ENCODE results near the gene RPL3. TPM values are rescaled to one million over a fixed set of nuclear protein-coding genes. Genes with fewer than 3 reads are reported as not detected.

RPL3 gene
- total RNA-seq (1,000 to 10,000 TPM; 1,469 to 1,615 TPM), polyA plus RNA-seq (1,000 to 10,000 TPM; 2,999 to 4,700 TPM)
- long read RNA-seq, donor 1, transcript RPL3-201 (10 exons, 1,442 nt), result major isoform, 10,194 of 11,132 reads
- long read RNA-seq, donor 1, transcript RPL3-202 (9 exons, 1,289 nt), result minor isoform, 550 of 11,132 reads
- long read RNA-seq, donor 1, partial matches to known transcripts, result 99 of 11,132 reads
- long read RNA-seq, donor 1, other reads (novel, unspliced or antisense), result 288 of 11,132 reads
- long read RNA-seq, donor 2, transcript RPL3-201 (10 exons, 1,442 nt), result major isoform, 1,688 of 1,841 reads
- long read RNA-seq, donor 2, transcript RPL3-202 (9 exons, 1,289 nt), result minor isoform, 64 of 1,841 reads
- long read RNA-seq, donor 2, partial matches to known transcripts, result 54 of 1,841 reads
- long read RNA-seq, donor 2, other reads (novel, unspliced or antisense), result 35 of 1,841 reads

DNA sequence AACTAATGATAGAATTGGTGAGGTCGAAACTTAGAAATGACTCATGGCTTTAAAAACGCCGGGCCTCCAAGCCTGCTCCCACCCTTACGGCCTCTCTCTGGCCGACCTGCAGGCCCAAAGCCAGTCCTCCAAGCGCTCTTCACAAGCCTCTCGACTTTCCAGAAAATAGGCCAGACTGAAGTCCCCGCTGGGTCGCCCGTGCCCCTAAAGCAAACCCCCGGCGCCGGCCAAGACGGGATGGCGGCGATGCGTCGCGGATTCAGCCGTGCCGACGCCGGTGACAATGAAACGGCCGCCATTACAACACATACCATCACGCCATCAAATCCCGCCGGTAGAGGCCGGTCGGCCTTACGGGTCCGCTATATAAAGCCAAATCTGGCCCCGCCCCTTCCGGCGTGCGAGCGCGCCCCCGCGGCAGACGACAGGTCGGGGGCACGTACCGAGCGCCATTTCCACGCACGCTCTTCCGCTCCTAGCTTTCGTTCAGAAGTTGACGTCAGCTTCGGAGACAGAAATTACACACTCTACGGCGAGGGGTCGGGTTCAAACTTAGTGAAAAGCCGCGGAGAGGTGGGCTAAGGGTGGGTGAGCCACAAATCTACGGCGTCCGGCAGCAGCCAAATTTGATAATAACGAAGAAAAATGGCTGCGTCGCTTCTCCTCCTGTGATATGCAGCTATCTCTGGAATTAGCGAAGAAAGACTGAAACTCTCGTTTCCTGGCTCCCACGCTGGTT lies at the start of gene RPL3:
RPL3 (minus strand) TSS at position 340 of the 739 bp plus-strand sequence; CDS start at position 314, 26 bp downstream.
- Histone ChIP-seq H3K4me1 (ENCODE audit: control insufficient read depth in 1 of 2, insufficient read depth in 2 of 2, low read length in 2 of 2) (no peaks in the 10 kb centered on the region), H3K9me3 (ENCODE audit: control insufficient read depth, low read length) (no peaks in the 10 kb centered on the region), H3K36me3 (ENCODE audit: control insufficient read depth in 1 of 2, insufficient read depth in 2 of 2, low read length in 1 of 2) (peaks cover 0 to 11% of the 10 kb centered on the region in 2 donors), H3K27me3 (ENCODE audit: control insufficient read depth in 1 of 2, insufficient read depth in 2 of 2, low read length in 1 of 2) (no peaks in the 10 kb centered on the region), H3K27ac (ENCODE audit: low read depth in 1 of 2, low read length in 2 of 2) (peak within 1 kb of the TSS; percentile 57 to 94), H3K4me3 (ENCODE audit: low read length in 2 of 2) (peak within 1 kb of the TSS; percentile 50 to 89)
- 0% methylated on average over 65 of the region's 65 CpGs for WGBS, 2 donors
- ATAC-seq (ENCODE audit: low FRiP score) (peak; percentile 97), DNase-seq (peak; percentile 97 to 99)
- intact Hi-C loops (cut with DNase I), result loop anchor here (1.0 to 10.0 kb wide), 4 partner anchors 167 to 445 kb away; partner anchors contain the start of genes CBX6 (in 2 of the 2), ATF4 (in 1 of the 2), CBX7 (in 1 of the 2) and RPS19BP1 (in 1 of the 2)

DNA sequence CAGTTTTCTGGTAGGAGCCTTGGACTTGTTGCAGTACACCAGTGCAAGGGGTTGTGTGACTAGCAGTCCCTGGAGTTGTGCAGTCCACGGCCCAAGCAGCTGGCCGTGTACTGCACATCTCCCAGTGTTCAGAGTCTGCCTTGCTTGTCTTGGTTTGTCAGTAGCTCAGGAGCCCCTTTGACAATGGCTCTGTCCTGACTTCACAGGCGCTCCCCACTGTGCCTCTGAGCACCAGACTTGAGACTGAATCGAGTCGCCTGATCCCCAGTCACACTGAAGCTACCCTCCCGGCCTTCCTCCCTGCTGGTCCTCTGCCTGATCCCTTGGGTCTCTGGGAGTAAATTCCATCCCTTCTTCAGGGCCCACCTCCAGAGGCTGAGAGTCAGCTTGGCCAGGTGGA lies 49.8 kb upstream of the RPL3 start:
- Histone ChIP-seq H3K36me3 (ENCODE audit: control insufficient read depth in 1 of 2, insufficient read depth in 2 of 2, low read length in 1 of 2) (no peaks in the 10 kb centered on the region), H3K4me3 (ENCODE audit: low read length in 2 of 2) (no peak overlapping the region), H3K4me1 (ENCODE audit: control insufficient read depth in 1 of 2, insufficient read depth in 2 of 2, low read length in 2 of 2) (no peaks in the 10 kb centered on the region), H3K27ac (ENCODE audit: low read depth in 1 of 2, low read length in 2 of 2) (no peak overlapping the region), H3K9me3 (ENCODE audit: control insufficient read depth, low read length) (no peaks in the 10 kb centered on the region), H3K27me3 (ENCODE audit: control insufficient read depth in 1 of 2, insufficient read depth in 2 of 2, low read length in 1 of 2) (no peaks in the 10 kb centered on the region)
- no peak for DNase-seq
- intact Hi-C loops (cut with DNase I), result no loop called here
- 87% methylated on average over 6 of the region's 6 CpGs for WGBS, 2 donors
- no peak for ATAC-seq (ENCODE audit: low FRiP score)

DNA sequence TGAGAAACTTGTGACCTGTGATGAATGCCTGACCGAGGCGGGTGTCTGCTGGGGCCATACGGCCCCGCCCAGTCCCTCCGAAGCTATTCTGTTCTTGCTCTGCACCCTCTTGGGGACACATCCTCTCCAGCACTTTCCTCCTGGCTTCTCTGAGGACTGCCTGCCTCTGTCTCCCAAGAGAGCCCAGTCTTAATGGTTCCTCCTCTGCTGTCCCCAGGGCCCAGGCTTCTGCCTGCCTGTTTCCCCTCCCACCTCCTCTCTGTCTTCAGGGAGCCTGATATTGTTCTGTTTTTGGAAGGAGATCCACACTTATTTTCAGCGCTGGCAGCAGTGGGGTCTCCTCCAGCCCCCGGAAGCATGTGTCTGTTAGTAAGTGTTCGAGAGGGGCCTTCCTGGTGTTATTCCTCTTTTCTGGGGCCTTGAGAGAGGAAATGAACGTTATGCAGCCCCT lies 49.1 kb upstream of the RPL3 start:
- Histone ChIP-seq H3K27me3 (ENCODE audit: control insufficient read depth in 1 of 2, insufficient read depth in 2 of 2, low read length in 1 of 2) (no peaks in the 10 kb centered on the region), H3K4me3 (ENCODE audit: low read length in 2 of 2) (no peak overlapping the region), H3K27ac (ENCODE audit: low read depth in 1 of 2, low read length in 2 of 2) (no peak overlapping the region), H3K9me3 (ENCODE audit: control insufficient read depth, low read length) (no peaks in the 10 kb centered on the region), H3K4me1 (ENCODE audit: control insufficient read depth in 1 of 2, insufficient read depth in 2 of 2, low read length in 2 of 2) (no peaks in the 10 kb centered on the region), H3K36me3 (ENCODE audit: control insufficient read depth in 1 of 2, insufficient read depth in 2 of 2, low read length in 1 of 2) (no peaks in the 10 kb centered on the region)
- intact Hi-C loops (cut with DNase I), result no loop called here
- DNase-seq (no peak), ATAC-seq (ENCODE audit: low FRiP score) (no peak)
- WGBS, 2 donors, result 78 to 79% methylated on average over 9 of the region's 9 CpGs

DNA sequence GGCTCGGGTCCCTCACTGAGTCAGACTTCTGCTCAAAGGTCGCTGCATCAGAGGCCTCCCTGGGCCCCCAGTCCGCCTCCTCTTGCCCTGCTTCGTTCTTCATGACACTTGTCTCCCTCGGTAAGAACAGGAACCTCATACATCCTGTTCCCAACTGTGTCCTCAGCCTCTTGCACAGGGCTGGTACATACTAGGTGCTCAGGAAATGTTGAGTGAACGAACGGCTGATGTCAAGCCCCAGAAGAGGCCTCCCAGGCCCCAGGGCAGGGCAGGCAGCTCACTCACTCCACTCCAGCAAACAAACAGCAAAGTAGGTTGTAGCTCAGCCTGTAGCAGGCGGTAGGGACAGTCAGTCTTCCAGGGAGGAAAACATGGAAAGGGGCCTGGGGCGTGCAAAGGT lies 47.6 kb upstream of the RPL3 start:
- H3K9me3 ChIP-seq (ENCODE audit: control insufficient read depth, low read length), result no peaks in the 10 kb centered on the region
- WGBS, 2 donors, result 88 to 92% methylated on average over 9 of the region's 9 CpGs
- H3K4me3 ChIP-seq (ENCODE audit: low read length in 2 of 2), result no peak overlapping the region
- no peaks in the 10 kb centered on the region for H3K36me3 ChIP-seq (ENCODE audit: control insufficient read depth in 1 of 2, insufficient read depth in 2 of 2, low read length in 1 of 2)
- no peak overlapping the region for H3K27ac ChIP-seq (ENCODE audit: low read depth in 1 of 2, low read length in 2 of 2)
- intact Hi-C loops (cut with DNase I), result no loop called here
- DNase-seq (no peak), ATAC-seq (ENCODE audit: low FRiP score) (no peak)
- H3K27me3 ChIP-seq (ENCODE audit: control insufficient read depth in 1 of 2, insufficient read depth in 2 of 2, low read length in 1 of 2), result no peaks in the 10 kb centered on the region
- H3K4me1 ChIP-seq (ENCODE audit: control insufficient read depth in 1 of 2, insufficient read depth in 2 of 2, low read length in 2 of 2), result no peaks in the 10 kb centered on the region

DNA sequence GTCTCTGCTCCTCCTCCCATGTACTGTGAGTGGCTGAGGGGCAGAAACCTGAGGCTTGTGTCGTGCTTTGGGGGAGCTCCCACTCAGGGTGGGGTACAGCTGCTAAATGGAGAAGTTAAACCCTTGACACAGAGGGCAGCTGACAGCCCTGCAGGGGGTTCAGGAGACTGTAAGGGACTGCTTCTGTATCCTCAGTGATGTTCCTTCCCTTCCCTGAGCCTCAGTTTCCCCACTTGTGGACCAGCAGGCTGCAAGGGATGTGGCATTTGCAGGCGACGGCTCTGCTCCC lies 46.0 kb upstream of the RPL3 start:
- Histone ChIP-seq H3K9me3 (ENCODE audit: control insufficient read depth, low read length) (no peaks in the 10 kb centered on the region), H3K4me1 (ENCODE audit: control insufficient read depth in 1 of 2, insufficient read depth in 2 of 2, low read length in 2 of 2) (no peaks in the 10 kb centered on the region), H3K4me3 (ENCODE audit: low read length in 2 of 2) (no peak overlapping the region), H3K27ac (ENCODE audit: low read depth in 1 of 2, low read length in 2 of 2) (no peak overlapping the region), H3K27me3 (ENCODE audit: control insufficient read depth in 1 of 2, insufficient read depth in 2 of 2, low read length in 1 of 2) (no peaks in the 10 kb centered on the region), H3K36me3 (ENCODE audit: control insufficient read depth in 1 of 2, insufficient read depth in 2 of 2, low read length in 1 of 2) (no peaks in the 10 kb centered on the region)
- intact Hi-C loops (cut with DNase I), result no loop called here
- ATAC-seq (ENCODE audit: low FRiP score), result no peak
- no peak for DNase-seq
- 89 to 100% methylated on average over 3 of the region's 3 CpGs for WGBS, 2 donors

DNA sequence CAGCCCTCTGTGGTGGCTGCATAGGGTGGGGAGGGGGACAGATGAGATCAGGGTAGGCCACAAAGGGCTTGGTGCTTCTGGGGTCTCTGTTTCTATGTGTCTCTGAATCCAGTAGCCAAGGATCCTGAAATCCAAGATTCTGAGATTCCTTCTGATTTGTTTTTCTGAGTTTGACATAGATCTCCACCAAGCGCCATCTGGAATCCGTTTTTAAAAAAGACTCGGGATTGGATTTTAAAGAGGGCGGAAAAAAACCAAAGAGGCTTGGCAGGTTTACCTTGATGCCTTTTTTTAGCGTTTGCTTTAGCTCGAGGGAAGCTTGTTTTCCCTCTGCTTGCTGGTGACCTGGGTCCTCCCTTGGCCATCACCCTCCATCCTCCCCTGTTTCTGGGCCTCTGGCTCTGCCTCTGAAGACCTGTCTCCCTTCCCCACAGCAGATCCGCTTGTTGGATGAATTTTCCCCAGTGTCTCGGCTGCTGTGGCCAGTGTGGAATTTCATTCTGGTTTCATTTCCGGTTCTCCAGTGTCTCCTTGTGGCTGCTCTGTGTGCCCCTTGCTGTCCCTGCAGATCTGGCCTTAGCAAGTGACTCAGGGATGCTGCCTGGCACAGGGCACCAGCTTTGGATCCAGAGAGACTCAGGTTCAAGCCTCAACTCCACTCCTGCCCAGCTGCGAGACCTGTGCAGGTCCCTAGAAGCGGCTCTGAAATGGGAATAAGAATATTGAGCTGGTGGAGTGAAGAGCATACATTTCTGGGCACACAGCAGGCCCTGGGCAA lies 45.5 kb upstream of the RPL3 start:
- ATAC-seq (ENCODE audit: low FRiP score) (no peak), DNase-seq (no peak)
- no peak overlapping the region for H3K27ac ChIP-seq (ENCODE audit: low read depth in 1 of 2, low read length in 2 of 2)
- no peaks in the 10 kb centered on the region for H3K27me3 ChIP-seq (ENCODE audit: control insufficient read depth in 1 of 2, insufficient read depth in 2 of 2, low read length in 1 of 2)
- no peak overlapping the region for H3K4me3 ChIP-seq (ENCODE audit: low read length in 2 of 2)
- 65 to 72% methylated on average over 11 of the region's 11 CpGs for WGBS, 2 donors
- no peaks in the 10 kb centered on the region for H3K9me3 ChIP-seq (ENCODE audit: control insufficient read depth, low read length)
- no peaks in the 10 kb centered on the region for H3K4me1 ChIP-seq (ENCODE audit: control insufficient read depth in 1 of 2, insufficient read depth in 2 of 2, low read length in 2 of 2)
- intact Hi-C loops (cut with DNase I), result no loop called here
- H3K36me3 ChIP-seq (ENCODE audit: control insufficient read depth in 1 of 2, insufficient read depth in 2 of 2, low read length in 1 of 2), result no peaks in the 10 kb centered on the region

DNA sequence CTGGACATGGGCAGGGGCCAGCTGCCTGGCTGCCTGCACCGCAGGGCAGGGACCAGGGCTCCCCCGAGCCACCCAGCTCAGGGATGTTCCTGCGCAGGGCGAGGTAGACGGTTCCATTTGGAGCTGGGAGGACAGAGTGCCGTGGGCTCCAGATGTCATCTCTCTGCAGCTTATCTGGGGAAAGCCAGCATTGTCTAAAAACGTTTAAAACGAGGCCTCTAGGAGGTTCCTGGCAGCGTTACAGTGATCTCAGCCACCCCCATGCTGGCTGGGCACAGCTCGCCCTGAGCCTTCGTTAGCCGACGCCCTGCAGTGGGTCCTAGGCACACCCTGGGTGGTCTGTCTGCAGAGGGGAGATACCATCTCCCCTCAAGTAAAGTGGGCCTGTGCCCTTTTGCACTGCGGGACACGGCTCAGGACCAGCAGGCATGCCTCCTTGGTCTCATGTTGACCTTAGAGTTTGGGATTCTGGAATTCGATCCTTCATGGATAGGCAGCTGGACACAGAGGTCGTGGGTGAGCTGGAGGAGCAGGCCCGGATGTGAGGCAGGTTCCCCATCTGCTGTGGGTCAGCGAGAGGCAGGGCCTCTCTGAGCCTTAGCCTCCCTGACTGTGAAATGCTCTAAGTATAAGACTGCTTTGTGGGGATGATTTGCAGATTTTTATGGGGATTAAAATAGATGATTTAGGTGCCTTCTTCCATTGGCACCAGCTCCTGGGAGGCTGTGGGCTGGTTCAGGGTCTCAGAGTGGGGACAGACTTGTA lies 44.5 kb upstream of the RPL3 start:
- WGBS, 2 donors, result 66 to 73% methylated on average over 19 of the region's 19 CpGs
- ATAC-seq (ENCODE audit: low FRiP score), result no peak
- no peaks in the 10 kb centered on the region for H3K9me3 ChIP-seq (ENCODE audit: control insufficient read depth, low read length)
- no peaks in the 10 kb centered on the region for H3K4me1 ChIP-seq (ENCODE audit: control insufficient read depth in 1 of 2, insufficient read depth in 2 of 2, low read length in 2 of 2)
- intact Hi-C loops (cut with DNase I), result no loop called here
- no peaks in the 10 kb centered on the region for H3K27me3 ChIP-seq (ENCODE audit: control insufficient read depth in 1 of 2, insufficient read depth in 2 of 2, low read length in 1 of 2)
- H3K27ac ChIP-seq (ENCODE audit: low read depth in 1 of 2, low read length in 2 of 2), result no peak overlapping the region
- H3K4me3 ChIP-seq (ENCODE audit: low read length in 2 of 2), result no peak overlapping the region
- no peaks in the 10 kb centered on the region for H3K36me3 ChIP-seq (ENCODE audit: control insufficient read depth in 1 of 2, insufficient read depth in 2 of 2, low read length in 1 of 2)
- DNase-seq, result no peak

DNA sequence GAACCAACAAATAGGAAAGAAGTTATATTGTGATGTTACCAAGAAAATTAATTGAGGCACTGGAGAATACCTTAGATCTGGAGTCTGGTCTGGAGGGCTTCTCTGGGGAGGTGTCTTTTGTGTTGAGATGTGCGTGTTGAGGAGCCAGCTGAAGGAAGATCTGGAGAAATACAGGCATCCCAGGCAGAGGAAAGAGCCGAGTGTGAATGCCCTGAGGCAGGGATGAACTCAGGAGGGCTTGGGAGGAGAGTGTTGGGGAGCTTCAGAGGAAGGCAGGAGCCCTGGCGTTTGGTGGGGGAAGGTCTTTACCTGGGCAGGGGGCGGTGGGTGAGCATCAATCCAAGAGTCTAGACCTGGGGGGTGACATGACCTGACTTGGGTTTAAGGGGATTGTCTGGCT lies 43.5 kb upstream of the RPL3 start:
- 92 to 93% methylated on average over 4 of the region's 4 CpGs for WGBS, 2 donors
- no peak overlapping the region for H3K27ac ChIP-seq (ENCODE audit: low read depth in 1 of 2, low read length in 2 of 2)
- intact Hi-C loops (cut with DNase I), result no loop called here

More for the DNA sequence above, 43.5 kb upstream of the RPL3 start:
- no peaks in the 10 kb centered on the region for H3K9me3 ChIP-seq (ENCODE audit: control insufficient read depth, low read length)
- ATAC-seq (ENCODE audit: low FRiP score) (no peak), DNase-seq (no peak)
- H3K4me1 ChIP-seq (ENCODE audit: control insufficient read depth in 1 of 2, insufficient read depth in 2 of 2, low read length in 2 of 2), result no peaks in the 10 kb centered on the region
- no peaks in the 10 kb centered on the region for H3K27me3 ChIP-seq (ENCODE audit: control insufficient read depth in 1 of 2, insufficient read depth in 2 of 2, low read length in 1 of 2)
- H3K4me3 ChIP-seq (ENCODE audit: low read length in 2 of 2), result no peak overlapping the region
- no peaks in the 10 kb centered on the region for H3K36me3 ChIP-seq (ENCODE audit: control insufficient read depth in 1 of 2, insufficient read depth in 2 of 2, low read length in 1 of 2)

Data from aorta (tissue), 5 donors.